Measurements from ENCODE around the gene ZNF414. TPM values are rescaled to one million over a fixed set of nuclear protein-coding genes. Genes with fewer than 3 reads are reported as not detected.

Gene ZNF414
- total RNA-seq, 1 donor from 2014 or later: 22.9 TPM

GRCh38 chr19:8462571-8462970, 51.4 kb downstream of the ZNF414 start:
- H3K27ac Mint-ChIP-seq (ENCODE audit: unreplicated experiment): no peak overlapping the region
- no peaks in the 10 kb centered on the region for H3K27me3 Mint-ChIP-seq (ENCODE audit: unreplicated experiment)
- no peak overlapping the region for H3K4me3 Mint-ChIP-seq (ENCODE audit: unreplicated experiment)
- H3K36me3 Mint-ChIP-seq (ENCODE audit: low read depth, unreplicated experiment): peaks cover 34% of the 10 kb centered on the region
- peaks cover 15% of the 10 kb centered on the region for H3K4me1 Mint-ChIP-seq (ENCODE audit: unreplicated experiment)
- no peak for DNase-seq (ENCODE audit: low spot score)
- no peak for TF ChIP-seq CTCF (IDR thresholded peaks at IDR 0.05; ENCODE audit: unreplicated experiment)
- no peaks in the 10 kb centered on the region for H3K9me3 Mint-ChIP-seq (ENCODE audit: unreplicated experiment)

GRCh38 chr19:8461891-8462290, 52.1 kb downstream of the ZNF414 start:
- Mint-ChIP-seq H3K27me3 (ENCODE audit: unreplicated experiment) (no peaks in the 10 kb centered on the region), H3K9me3 (ENCODE audit: unreplicated experiment) (no peaks in the 10 kb centered on the region), H3K27ac (ENCODE audit: unreplicated experiment) (no peak overlapping the region), H3K4me1 (ENCODE audit: unreplicated experiment) (peaks cover 14% of the 10 kb centered on the region), H3K36me3 (ENCODE audit: low read depth, unreplicated experiment) (peaks cover 27% of the 10 kb centered on the region), H3K4me3 (ENCODE audit: unreplicated experiment) (no peak overlapping the region)
- no peak for TF ChIP-seq CTCF (IDR thresholded peaks at IDR 0.05; ENCODE audit: unreplicated experiment)
- DNase-seq (ENCODE audit: low spot score): no peak

GRCh38 chr19:8461376-8461775, 52.6 kb downstream of the ZNF414 start:
- H3K9me3 Mint-ChIP-seq (ENCODE audit: unreplicated experiment): no peaks in the 10 kb centered on the region
- peaks cover 11% of the 10 kb centered on the region for H3K4me1 Mint-ChIP-seq (ENCODE audit: unreplicated experiment)
- no peak for DNase-seq (ENCODE audit: low spot score)
- H3K4me3 Mint-ChIP-seq (ENCODE audit: unreplicated experiment): no peak overlapping the region
- H3K27me3 Mint-ChIP-seq (ENCODE audit: unreplicated experiment): no peaks in the 10 kb centered on the region
- no peak overlapping the region for H3K27ac Mint-ChIP-seq (ENCODE audit: unreplicated experiment)
- no peak for TF ChIP-seq CTCF (IDR thresholded peaks at IDR 0.05; ENCODE audit: unreplicated experiment)
- H3K36me3 Mint-ChIP-seq (ENCODE audit: low read depth, unreplicated experiment): peaks cover 27% of the 10 kb centered on the region

GRCh38 chr19:8460516-8461298, 53.3 kb downstream of the ZNF414 start:
- H3K27ac Mint-ChIP-seq (ENCODE audit: unreplicated experiment): no peak overlapping the region
- H3K4me3 Mint-ChIP-seq (ENCODE audit: unreplicated experiment): no peak overlapping the region
- no peak for DNase-seq (ENCODE audit: low spot score)
- peaks cover 24% of the 10 kb centered on the region for H3K36me3 Mint-ChIP-seq (ENCODE audit: low read depth, unreplicated experiment)
- H3K9me3 Mint-ChIP-seq (ENCODE audit: unreplicated experiment): no peaks in the 10 kb centered on the region
- TF ChIP-seq CTCF (IDR thresholded peaks at IDR 0.05; ENCODE audit: unreplicated experiment): no peak
- H3K4me1 Mint-ChIP-seq (ENCODE audit: unreplicated experiment): peaks cover 8% of the 10 kb centered on the region
- no peaks in the 10 kb centered on the region for H3K27me3 Mint-ChIP-seq (ENCODE audit: unreplicated experiment)

Other genes starting within 250 kb of the ZNF414 start
- gene CD320, start 205.8 kb downstream of the ZNF414 start, total RNA-seq (ENCODE audit: unreplicated experiment): 111 TPM
- gene NDUFA7, start 192.8 kb downstream of the ZNF414 start, total RNA-seq (ENCODE audit: unreplicated experiment): 39.9 TPM
- 1,732 TPM for gene RPS28, start 192.7 kb downstream of the ZNF414 start, total RNA-seq (ENCODE audit: unreplicated experiment)
- gene KANK3, start 170.9 kb downstream of the ZNF414 start, total RNA-seq (ENCODE audit: unreplicated experiment): 109 TPM
- gene ANGPTL4, start 150.0 kb downstream of the ZNF414 start, total RNA-seq (ENCODE audit: unreplicated experiment): 14.3 TPM
- gene RAB11B, start 123.8 kb downstream of the ZNF414 start, total RNA-seq (ENCODE audit: unreplicated experiment): 130 TPM
- 58.2 TPM for gene MARCHF2, start 100.9 kb downstream of the ZNF414 start, total RNA-seq (ENCODE audit: unreplicated experiment)
- 223 TPM for gene HNRNPM, start 69.2 kb downstream of the ZNF414 start, total RNA-seq (ENCODE audit: unreplicated experiment)
- not detected for gene PRAM1, start 11.5 kb downstream of the ZNF414 start, total RNA-seq (ENCODE audit: unreplicated experiment)
- gene MYO1F, start 63.3 kb upstream of the ZNF414 start, total RNA-seq (ENCODE audit: unreplicated experiment): 3.2 TPM
- 58.7 TPM for gene ADAMTS10, start 96.5 kb upstream of the ZNF414 start, total RNA-seq (ENCODE audit: unreplicated experiment)
- not detected for gene NFILZ, start 116.5 kb upstream of the ZNF414 start, total RNA-seq (ENCODE audit: unreplicated experiment)
- gene ACTL9, start 184.6 kb upstream of the ZNF414 start, total RNA-seq (ENCODE audit: unreplicated experiment): not detected
- not detected for gene OR2Z1, start 207.5 kb upstream of the ZNF414 start, total RNA-seq (ENCODE audit: unreplicated experiment)